GM21526 (cell line): ENCODE measurements around the gene CDH12.
"Not testable (repeated sequence)": the region's sequence is repeated elsewhere in the genome, so short reads cannot be mapped to it uniquely, and the experiment has no call there.

Experiments
- ATAC-seq: cut with Tn5 transposase; IDR thresholded peaks from one replicate; pipeline ENCODE4 v1.9.1; 2021; ENCODE audit warnings: moderate library complexity; ENCODE audit not compliant: unreplicated experiment, low FRiP score

The CDH12 gene

GRCh38 chr5:22852807-22853660, at the start of gene CDH12:
TSS of gene CDH12 (minus strand) at chr5:22853344.
- ATAC-seq: peak; percentile 52

- no peak for ATAC-seq
Observed at GRCh38 chr5:22901885-22902284, 48.7 kb upstream of the CDH12 start.

GRCh38 chr5:22900801-22901310, 47.7 kb upstream of the CDH12 start:
- no peak for ATAC-seq

GRCh38 chr5:22899341-22899740, 46.2 kb upstream of the CDH12 start:
- ATAC-seq: no peak

GRCh38 chr5:22896152-22896551, 43.0 kb upstream of the CDH12 start:
- ATAC-seq: no peak

GRCh38 chr5:22892441-22892840, 39.3 kb upstream of the CDH12 start:
- no peak for ATAC-seq

GRCh38 chr5:22889720-22890119, 36.6 kb upstream of the CDH12 start:
- no peak for ATAC-seq

- ATAC-seq: no peak
Observed at GRCh38 chr5:22887566-22887965, 34.4 kb upstream of the CDH12 start.

GRCh38 chr5:22858911-22859310, 5.8 kb upstream of the CDH12 start:
- not testable (repeated sequence) for ATAC-seq

- ATAC-seq: no peak
Observed at GRCh38 chr5:22855824-22856223, 2.7 kb upstream of the CDH12 start.

GRCh38 chr5:22850981-22851380, 2.2 kb downstream of the CDH12 start:
- ATAC-seq: no peak

- no peak for ATAC-seq
Observed at GRCh38 chr5:22846693-22847092, 6.5 kb downstream of the CDH12 start.

GRCh38 chr5:22844636-22845035, 8.5 kb downstream of the CDH12 start:
- no peak for ATAC-seq

GRCh38 chr5:22844155-22844554, 9.0 kb downstream of the CDH12 start:
- no peak for ATAC-seq

- no peak for ATAC-seq
Observed at GRCh38 chr5:22842574-22842973, 10.6 kb downstream of the CDH12 start.

GRCh38 chr5:22837803-22838202, 15.3 kb downstream of the CDH12 start:
- ATAC-seq: no peak

GRCh38 chr5:22835686-22836085, 17.5 kb downstream of the CDH12 start:
- ATAC-seq: no peak

GRCh38 chr5:22793463-22793862, 59.7 kb downstream of the CDH12 start:
- ATAC-seq: no peak

- no peak for ATAC-seq
Observed at GRCh38 chr5:22787807-22788206, 65.3 kb downstream of the CDH12 start.

- ATAC-seq: no peak
Observed at GRCh38 chr5:22787398-22787797, 65.7 kb downstream of the CDH12 start.

GRCh38 chr5:22780756-22781155, 72.4 kb downstream of the CDH12 start:
- no peak for ATAC-seq

GRCh38 chr5:22779499-22779898, 73.6 kb downstream of the CDH12 start:
- ATAC-seq: no peak
